Measurements from ENCODE around the gene IL13RA1. TPM values are rescaled to one million over a fixed set of nuclear protein-coding genes. Genes with fewer than 3 reads are reported as not detected.

Gene IL13RA1
- total RNA-seq, 1 experiment from 2014 or later = 7.2 TPM

DNA sequence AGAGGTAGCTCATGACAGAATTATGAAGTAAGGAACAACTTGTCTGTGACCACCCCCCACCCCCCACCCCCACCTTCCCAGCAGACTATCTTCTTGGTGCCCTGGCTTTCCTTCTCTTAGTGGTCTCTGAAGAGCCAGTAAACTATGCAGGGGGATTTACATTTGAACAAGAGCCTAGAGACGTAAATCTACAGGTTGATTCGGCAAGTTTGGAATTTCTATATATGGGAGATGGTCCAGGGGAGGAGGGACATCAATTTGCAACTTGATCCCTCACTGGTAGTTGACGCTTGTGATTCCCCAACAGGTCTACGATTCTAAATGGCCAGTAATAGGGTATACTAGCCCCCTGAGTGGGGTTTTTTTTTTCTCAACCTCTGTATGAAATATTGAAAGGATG, 36.7 kb downstream of the IL13RA1 start:
- Histone ChIP-seq H3K4me1 (ENCODE audit: insufficient read depth, low read length, poor library complexity, severe bottlenecking) (no peaks in the 10 kb centered on the region), H3K27me3 (replicated peaks; ENCODE audit: insufficient read depth, low read depth, low read length, poor library complexity) (no peaks in the 10 kb centered on the region), H3K4me3 (ENCODE audit: low read depth, low read length, poor library complexity, severe bottlenecking) (no peak overlapping the region), H3K27ac (ENCODE audit: low read depth, low read length, poor library complexity, severe bottlenecking) (no peak overlapping the region), H3K36me3 (ENCODE audit: insufficient read depth, low read length, poor library complexity, severe bottlenecking) (no peaks in the 10 kb centered on the region), H3K9me3 (ENCODE audit: low read depth, low read length, poor library complexity, severe bottlenecking) (no peaks in the 10 kb centered on the region)
- no peak for DNase-seq (ENCODE audit: low spot score)
- ChIA-PET POLR2A (ENCODE audit: low non-redundant PET) (no interaction called here), CTCF (interaction anchor here (0.7 kb wide), 1 partner anchor 69 kb away, joined by 3 read pairs; no protein-coding TSS in a partner anchor)
- intact Hi-C loops (cut with micrococcal nuclease; ENCODE audit: unreplicated experiment) = loop anchor here (5.0 kb wide), 1 partner anchor 43 kb away; no protein-coding TSS in a partner anchor
- TF ChIP-seq, protein P1, sequence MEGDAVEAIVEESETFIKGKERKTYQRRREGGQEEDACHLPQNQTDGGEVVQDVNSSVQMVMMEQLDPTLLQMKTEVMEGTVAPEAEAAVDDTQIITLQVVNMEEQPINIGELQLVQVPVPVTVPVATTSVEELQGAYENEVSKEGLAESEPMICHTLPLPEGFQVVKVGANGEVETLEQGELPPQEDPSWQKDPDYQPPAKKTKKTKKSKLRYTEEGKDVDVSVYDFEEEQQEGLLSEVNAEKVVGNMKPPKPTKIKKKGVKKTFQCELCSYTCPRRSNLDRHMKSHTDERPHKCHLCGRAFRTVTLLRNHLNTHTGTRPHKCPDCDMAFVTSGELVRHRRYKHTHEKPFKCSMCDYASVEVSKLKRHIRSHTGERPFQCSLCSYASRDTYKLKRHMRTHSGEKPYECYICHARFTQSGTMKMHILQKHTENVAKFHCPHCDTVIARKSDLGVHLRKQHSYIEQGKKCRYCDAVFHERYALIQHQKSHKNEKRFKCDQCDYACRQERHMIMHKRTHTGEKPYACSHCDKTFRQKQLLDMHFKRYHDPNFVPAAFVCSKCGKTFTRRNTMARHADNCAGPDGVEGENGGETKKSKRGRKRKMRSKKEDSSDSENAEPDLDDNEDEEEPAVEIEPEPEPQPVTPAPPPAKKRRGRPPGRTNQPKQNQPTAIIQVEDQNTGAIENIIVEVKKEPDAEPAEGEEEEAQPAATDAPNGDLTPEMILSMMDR (conservative IDR thresholded peaks at IDR 0.05; ENCODE audit: low read depth, low read length) = no peak
- no peak for TF ChIP-seq EZH2 (IDR thresholded peaks at IDR 0.05; ENCODE audit: borderline replicate concordance, low read depth, low read length, poor library complexity, severe bottlenecking)
- no TSS peak for BruUV-seq (replicated peaks)

DNA sequence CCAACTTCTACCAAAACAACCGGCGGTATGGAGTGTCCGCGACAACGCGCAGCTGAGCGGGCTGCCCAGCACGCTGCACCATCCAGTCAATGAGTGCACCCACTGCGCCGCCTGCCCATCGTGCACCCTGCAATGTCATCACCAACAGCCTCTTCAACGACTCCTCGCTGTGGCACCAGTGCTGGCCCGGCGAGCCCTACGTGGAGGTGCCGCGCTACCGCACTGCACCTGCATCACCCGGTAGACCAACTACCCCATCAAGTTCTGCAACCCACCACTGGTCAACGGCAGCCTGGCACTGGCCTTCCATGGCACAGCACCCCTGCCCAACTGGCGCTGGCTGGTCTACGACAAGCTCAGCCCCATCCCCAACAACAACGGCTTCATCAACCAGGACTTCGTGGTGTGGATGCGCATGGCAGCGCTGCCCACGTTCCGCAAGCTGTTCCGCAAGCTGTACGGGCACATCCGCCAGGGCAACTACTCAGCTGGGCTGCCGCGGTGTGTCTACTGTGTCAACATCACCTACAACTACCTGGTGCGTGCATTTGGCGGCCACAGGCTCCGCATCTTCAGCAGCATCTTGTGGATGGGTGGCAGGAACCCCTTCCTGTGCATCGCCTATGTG, 42.8 kb downstream of the IL13RA1 start:
- POLR2A ChIA-PET (ENCODE audit: low non-redundant PET) = no interaction called here
- CTCF ChIA-PET = interaction anchor here (0.6 kb wide), 1 partner anchor 12 kb away, joined by 3 read pairs; no protein-coding TSS in a partner anchor
- no TSS peak for BruUV-seq (replicated peaks)
- Histone ChIP-seq H3K27ac (ENCODE audit: low read depth, low read length, poor library complexity, severe bottlenecking) (no peak overlapping the region), H3K27me3 (replicated peaks; ENCODE audit: insufficient read depth, low read depth, low read length, poor library complexity) (no peaks in the 10 kb centered on the region), H3K9me3 (ENCODE audit: low read depth, low read length, poor library complexity, severe bottlenecking) (no peaks in the 10 kb centered on the region), H3K4me1 (ENCODE audit: insufficient read depth, low read length, poor library complexity, severe bottlenecking) (no peaks in the 10 kb centered on the region), H3K36me3 (ENCODE audit: insufficient read depth, low read length, poor library complexity, severe bottlenecking) (no peaks in the 10 kb centered on the region), H3K4me3 (ENCODE audit: low read depth, low read length, poor library complexity, severe bottlenecking) (no peak overlapping the region)
- intact Hi-C loops (cut with micrococcal nuclease; ENCODE audit: unreplicated experiment) = no loop called here
- no peak for TF ChIP-seq EZH2 (IDR thresholded peaks at IDR 0.05; ENCODE audit: borderline replicate concordance, low read depth, low read length, poor library complexity, severe bottlenecking)
- no peak for DNase-seq (ENCODE audit: low spot score)

DNA sequence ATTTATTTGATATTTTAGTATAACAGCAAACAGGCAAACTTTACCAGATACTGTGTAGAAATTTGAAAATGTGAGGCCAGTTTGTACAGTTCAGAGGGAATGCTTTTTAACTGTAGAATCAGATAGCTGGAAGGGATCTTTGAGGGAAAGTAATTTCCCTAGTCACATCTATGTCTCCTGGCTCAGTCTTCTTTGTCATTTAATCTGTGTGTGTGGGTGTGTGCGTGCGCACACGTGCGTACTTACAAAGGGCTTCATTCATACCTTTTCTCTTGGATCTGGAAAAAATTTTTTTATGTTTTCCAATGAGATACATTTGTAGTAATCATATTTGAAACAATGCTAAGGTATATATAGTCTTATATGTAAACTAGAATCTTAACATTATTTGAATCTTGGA, 44.6 kb downstream of the IL13RA1 start:
- TF ChIP-seq, protein P1 (conservative IDR thresholded peaks at IDR 0.05; ENCODE audit: low read depth, low read length) = no peak
- TF ChIP-seq EZH2 (IDR thresholded peaks at IDR 0.05; ENCODE audit: borderline replicate concordance, low read depth, low read length, poor library complexity, severe bottlenecking) = no peak
- H3K9me3 ChIP-seq (ENCODE audit: low read depth, low read length, poor library complexity, severe bottlenecking) = no peaks in the 10 kb centered on the region
- H3K27ac ChIP-seq (ENCODE audit: low read depth, low read length, poor library complexity, severe bottlenecking) = no peak overlapping the region
- no peak overlapping the region for H3K4me3 ChIP-seq (ENCODE audit: low read depth, low read length, poor library complexity, severe bottlenecking)
- no peaks in the 10 kb centered on the region for H3K27me3 ChIP-seq (replicated peaks; ENCODE audit: insufficient read depth, low read depth, low read length, poor library complexity)
- DNase-seq (ENCODE audit: low spot score) = no peak
- POLR2A ChIA-PET (ENCODE audit: low non-redundant PET) = no interaction called here
- intact Hi-C loops (cut with micrococcal nuclease; ENCODE audit: unreplicated experiment) = no loop called here
- no peaks in the 10 kb centered on the region for H3K36me3 ChIP-seq (ENCODE audit: insufficient read depth, low read length, poor library complexity, severe bottlenecking)
- no peaks in the 10 kb centered on the region for H3K4me1 ChIP-seq (ENCODE audit: insufficient read depth, low read length, poor library complexity, severe bottlenecking)
- CTCF ChIA-PET = no interaction called here
- no TSS peak for BruUV-seq (replicated peaks)

DNA sequence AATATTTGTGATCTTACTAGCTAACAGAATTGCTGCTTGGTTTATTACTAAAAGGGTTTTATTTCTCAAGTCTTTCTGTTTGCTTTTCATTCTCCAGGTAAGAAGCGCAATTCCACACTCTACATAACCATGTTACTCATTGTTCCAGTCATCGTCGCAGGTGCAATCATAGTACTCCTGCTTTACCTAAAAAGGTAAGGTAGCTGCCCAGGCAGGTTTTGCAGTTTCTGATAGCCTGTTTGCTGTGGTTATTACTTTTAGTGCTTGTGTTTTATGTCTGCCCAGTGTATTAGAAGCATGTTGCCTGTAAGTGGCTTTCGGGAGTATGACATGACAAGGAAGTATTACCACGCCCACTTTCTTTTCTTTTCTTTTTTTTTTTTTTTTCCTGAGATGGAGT, 46.4 kb downstream of the IL13RA1 start:
- TF ChIP-seq, protein P1 (conservative IDR thresholded peaks at IDR 0.05; ENCODE audit: low read depth, low read length) = no peak
- TF ChIP-seq EZH2 (IDR thresholded peaks at IDR 0.05; ENCODE audit: borderline replicate concordance, low read depth, low read length, poor library complexity, severe bottlenecking) = no peak
- H3K4me3 ChIP-seq (ENCODE audit: low read depth, low read length, poor library complexity, severe bottlenecking) = no peak overlapping the region
- CTCF ChIA-PET = no interaction called here
- no peaks in the 10 kb centered on the region for H3K27me3 ChIP-seq (replicated peaks; ENCODE audit: insufficient read depth, low read depth, low read length, poor library complexity)
- no TSS peak for BruUV-seq (replicated peaks)
- no peak overlapping the region for H3K27ac ChIP-seq (ENCODE audit: low read depth, low read length, poor library complexity, severe bottlenecking)
- H3K4me1 ChIP-seq (ENCODE audit: insufficient read depth, low read length, poor library complexity, severe bottlenecking) = no peaks in the 10 kb centered on the region
- POLR2A ChIA-PET (ENCODE audit: low non-redundant PET) = no interaction called here
- H3K9me3 ChIP-seq (ENCODE audit: low read depth, low read length, poor library complexity, severe bottlenecking) = no peaks in the 10 kb centered on the region
- intact Hi-C loops (cut with micrococcal nuclease; ENCODE audit: unreplicated experiment) = no loop called here
- H3K36me3 ChIP-seq (ENCODE audit: insufficient read depth, low read length, poor library complexity, severe bottlenecking) = no peaks in the 10 kb centered on the region
- no peak for DNase-seq (ENCODE audit: low spot score)
